K562 (cell line): ENCODE data around the gene POLR2L. TPM values are rescaled to one million over a fixed set of nuclear protein-coding genes. Genes with fewer than 3 reads are reported as not detected.

Experiments used
- CAMTA2 ChIP-seq: fragments of 250-450 bp; sonication (Bioruptor Pico); conservative IDR thresholded peaks from 2 replicates; pipeline ENCODE4 v1.5.1; 2022
- CREB1 ChIP-seq, 2 experiments: sonication (generic) in 1 of 2; formaldehyde crosslinking in 1 of 2; IDR thresholded peaks; 2 replicates each; pipeline versions ENCODE4 v1.6.1 to v1.8.0; 2012 to 2022; ENCODE audit warnings: inconsistent platforms in 1 of 2, mild to moderate bottlenecking in 1 of 2, missing genetic modification reagents in 1 of 2, moderate library complexity in 1 of 2
- EP300 ChIP-seq: IDR thresholded peaks from 2 replicates; pipeline ENCODE4 v1.6.1; 2012; ENCODE audit warnings: low read length, improper control_type of control experiment
- FOS ChIP-seq: IDR thresholded peaks from 3 replicates; pipeline ENCODE4 v1.6.1; 2011; ENCODE audit not compliant: insufficient read length; ENCODE audit errors: extremely low read depth
- GTF2A2 ChIP-seq: IDR thresholded peaks from 2 replicates; pipeline ENCODE4 v1.6.1; 2016; ENCODE audit warnings: mild to moderate bottlenecking, missing genetic modification characterization, missing compliant biosample characterization
- KLF6 ChIP-seq: fragments of 250-450 bp; sonication (Bioruptor Pico); IDR thresholded peaks from 2 replicates; pipeline ENCODE4 v1.4.0; 2020; ENCODE audit warnings: mild to moderate bottlenecking, moderate library complexity, borderline replicate concordance
- L3MBTL2 ChIP-seq: fragments of 450-650 bp; IDR thresholded peaks from 2 replicates; pipeline ENCODE4 v1.6.1; 2016; ENCODE audit warnings: mild to moderate bottlenecking, moderate library complexity
- MTF1 ChIP-seq: fragments of 250-450 bp; sonication (Bioruptor Pico); IDR thresholded peaks from 2 replicates; pipeline ENCODE4 v1.9.0; 2021; ENCODE audit warnings: moderate library complexity, mild to moderate bottlenecking, inconsistent platforms, borderline replicate concordance
- RFX5 ChIP-seq: IDR thresholded peaks from 2 replicates; pipeline ENCODE4 v1.6.1; 2011; ENCODE audit warnings: low read depth, mild to moderate bottlenecking, improper control_type of control experiment, low read length
- RNF2 ChIP-seq: sonication (generic); IDR thresholded peaks from 2 replicates; pipeline ENCODE4 v1.6.1; 2016
- SREBF2 ChIP-seq: sonication (generic); formaldehyde crosslinking; IDR thresholded peaks from 2 replicates; pipeline ENCODE4 v1.4.0; 2020; ENCODE audit warnings: mild to moderate bottlenecking, missing genetic modification reagents
- TCF3 ChIP-seq: sonication (generic); formaldehyde crosslinking; IDR thresholded peaks from 2 replicates; pipeline ENCODE4 v1.4.0; 2020; ENCODE audit warnings: mild to moderate bottlenecking, missing genetic modification reagents
- TEAD4 ChIP-seq, 2 experiments: sonication (generic) in 1 of 2; formaldehyde crosslinking in 1 of 2; IDR thresholded peaks; 2 replicates each; pipeline versions ENCODE4 v1.6.1 to v1.8.0; 2012 to 2022; ENCODE audit warnings: borderline replicate concordance in 1 of 2, inconsistent platforms in 1 of 2, low read length in 1 of 2, mild to moderate bottlenecking in 1 of 2, missing genetic modification reagents in 1 of 2
- TSC22D4 ChIP-seq: fragments of 450-650 bp; IDR thresholded peaks from 2 replicates; pipeline ENCODE4 v1.6.1; 2016; ENCODE audit warnings: missing genetic modification characterization, missing biosample characterization, control low read depth
- U2AF1 ChIP-seq: fragments of 200-400 bp; formaldehyde crosslinking; optimal IDR thresholded peaks from 2 replicates; pipeline ENCODE3; 2017; ENCODE audit warnings: mild to moderate bottlenecking, low read depth, low read length, moderate library complexity
- ZNF174 ChIP-seq: fragments of 250-450 bp; sonication (Bioruptor Pico); IDR thresholded peaks from 2 replicates; pipeline ENCODE4 v1.4.0; 2020; ENCODE audit warnings: mild to moderate bottlenecking
- ZNF175 ChIP-seq: fragments of 200-800 bp; sonication (Bioruptor generic); IDR thresholded peaks from 2 replicates; pipeline ENCODE4 v1.6.1; 2016; ENCODE audit warnings: low read depth, mild to moderate bottlenecking, missing genetic modification characterization, missing compliant biosample characterization
- ZNF668 ChIP-seq: fragments of 250-450 bp; sonication (Bioruptor Pico); IDR thresholded peaks from 2 replicates; pipeline ENCODE4 v1.8.0; 2022; ENCODE audit warnings: mild to moderate bottlenecking, inconsistent platforms
- ZNF79 ChIP-seq: fragments of 250-450 bp; sonication (Bioruptor Pico); IDR thresholded peaks from 2 replicates; pipeline ENCODE4 v1.4.0; 2020; ENCODE audit warnings: low read depth, mild to moderate bottlenecking, moderate library complexity
- polyA plus RNA-seq, 8 experiments: library from polyadenylated mRNA; depleted of rRNA in 4 of 8; stranded (reverse) in 5 of 8; unstranded in 3 of 8; fragments of >200 nt; fragmentation: Nextera tagmentation in 2 of 8; fragmentation: Illumina TruSeq in 1 of 8; extraction: Ambion mirVana in 2 of 8; extraction: Trizol in 1 of 8; gene quantifications; 2 replicates each; pipeline versions ENCODE4 v1.2.1 to v1.2.3, GENCODE V29; 2011 to 2014; ENCODE audit warnings: inconsistent platforms in 1 of 8, missing spikeins in 1 of 8
- total RNA-seq, 7 experiments: library from RNA; depleted of rRNA in 6 of 7; stranded (reverse); fragments of >200 nt in 6 of 7; fragmentation: Illumina TruSeq in 2 of 7; extraction: Trizol in 2 of 7; gene quantifications; 2 replicates each; pipeline versions ENCODE4 v1.2.1 to v1.2.3, GENCODE V29; 2011 to 2021; ENCODE audit warnings: low replicate concordance in 1 of 7
- TF ChIP-seq, protein P1 (sequence below): fragments of 250-450 bp; sonication (Bioruptor Pico); IDR thresholded peaks from 2 replicates; pipeline ENCODE4 v1.5.0; 2021; ENCODE audit warnings: mild to moderate bottlenecking, moderate library complexity
- TF ChIP-seq, protein P2 (sequence below): fragments of 450-650 bp; formaldehyde crosslinking; IDR thresholded peaks from 2 replicates; pipeline ENCODE4 v1.4.0; 2022; ENCODE audit warnings: missing genetic modification characterization
- TF ChIP-seq, protein P3 (sequence below), 2 experiments: fragments of 250-450 bp in 1 of 2; fragments of 450-650 bp in 1 of 2; sonication (Bioruptor Pico) in 1 of 2; IDR thresholded peaks; 2 replicates each; pipeline versions ENCODE4 v1.6.1 to v1.8.0; 2016 to 2021; ENCODE audit warnings: mild to moderate bottlenecking in 2 of 2, moderate library complexity in 2 of 2, missing compliant biosample characterization in 1 of 2, missing genetic modification characterization in 1 of 2
- TF ChIP-seq, protein P4 (sequence below): sonication (generic); formaldehyde crosslinking; IDR thresholded peaks from 2 replicates; pipeline ENCODE4 v1.9.0; 2022; ENCODE audit warnings: mild to moderate bottlenecking, missing genetic modification reagents

The POLR2L gene
- total and polyA plus RNA-seq, 9 of the 15 experiments (the other 6 are each of a cell fraction or from before 2014, with no cell fraction given): 38.3 to 688 (median 108) TPM

DNA sequence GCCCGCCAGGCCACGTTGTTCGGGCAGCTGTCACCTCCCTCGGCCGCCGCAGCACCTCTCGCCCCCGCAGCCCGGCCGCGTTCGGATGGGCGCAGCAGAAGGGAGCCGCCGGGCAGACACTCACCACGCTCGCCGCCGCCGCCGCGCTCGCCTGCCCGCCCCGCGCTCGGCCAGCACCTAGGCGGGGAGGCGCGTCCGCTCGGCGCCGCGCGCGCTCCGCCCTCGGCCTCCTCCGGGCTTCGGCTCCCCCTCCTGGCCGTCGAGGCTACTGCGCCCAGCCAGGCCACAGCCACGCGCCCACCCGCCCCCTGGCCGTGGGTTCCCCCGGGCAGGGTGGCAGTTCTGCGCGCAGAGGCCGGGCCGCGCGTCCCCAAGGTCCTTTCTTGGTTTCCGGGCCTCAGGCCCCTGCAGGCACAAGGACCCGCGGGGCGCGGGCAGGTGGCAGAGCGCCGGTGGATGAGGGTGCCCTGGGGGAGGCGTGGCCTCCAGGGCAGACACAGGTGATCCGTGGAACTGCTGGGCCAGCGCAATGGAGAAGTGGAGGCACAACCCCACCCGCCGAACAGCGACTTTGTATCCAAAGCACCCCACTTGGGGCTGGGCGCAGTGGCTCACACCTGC, 44.1 kb downstream of the POLR2L start, which contains the start of gene SLC25A22 (continued):
- TF ChIP-seq KLF6 (CRISPR knock-in tag): no peak
- TF ChIP-seq TSC22D4: no peak
- no peak for TF ChIP-seq ZNF668
- TF ChIP-seq ZNF174 (CRISPR knock-in tag): no peak
- no peak for TF ChIP-seq ZNF79 (CRISPR knock-in tag)
- TF ChIP-seq ZNF175 (CRISPR knock-in tag): 0 out of 2 replicates have a peak, but pooled peaks have one; percentile 37
- TF ChIP-seq, protein P1, sequence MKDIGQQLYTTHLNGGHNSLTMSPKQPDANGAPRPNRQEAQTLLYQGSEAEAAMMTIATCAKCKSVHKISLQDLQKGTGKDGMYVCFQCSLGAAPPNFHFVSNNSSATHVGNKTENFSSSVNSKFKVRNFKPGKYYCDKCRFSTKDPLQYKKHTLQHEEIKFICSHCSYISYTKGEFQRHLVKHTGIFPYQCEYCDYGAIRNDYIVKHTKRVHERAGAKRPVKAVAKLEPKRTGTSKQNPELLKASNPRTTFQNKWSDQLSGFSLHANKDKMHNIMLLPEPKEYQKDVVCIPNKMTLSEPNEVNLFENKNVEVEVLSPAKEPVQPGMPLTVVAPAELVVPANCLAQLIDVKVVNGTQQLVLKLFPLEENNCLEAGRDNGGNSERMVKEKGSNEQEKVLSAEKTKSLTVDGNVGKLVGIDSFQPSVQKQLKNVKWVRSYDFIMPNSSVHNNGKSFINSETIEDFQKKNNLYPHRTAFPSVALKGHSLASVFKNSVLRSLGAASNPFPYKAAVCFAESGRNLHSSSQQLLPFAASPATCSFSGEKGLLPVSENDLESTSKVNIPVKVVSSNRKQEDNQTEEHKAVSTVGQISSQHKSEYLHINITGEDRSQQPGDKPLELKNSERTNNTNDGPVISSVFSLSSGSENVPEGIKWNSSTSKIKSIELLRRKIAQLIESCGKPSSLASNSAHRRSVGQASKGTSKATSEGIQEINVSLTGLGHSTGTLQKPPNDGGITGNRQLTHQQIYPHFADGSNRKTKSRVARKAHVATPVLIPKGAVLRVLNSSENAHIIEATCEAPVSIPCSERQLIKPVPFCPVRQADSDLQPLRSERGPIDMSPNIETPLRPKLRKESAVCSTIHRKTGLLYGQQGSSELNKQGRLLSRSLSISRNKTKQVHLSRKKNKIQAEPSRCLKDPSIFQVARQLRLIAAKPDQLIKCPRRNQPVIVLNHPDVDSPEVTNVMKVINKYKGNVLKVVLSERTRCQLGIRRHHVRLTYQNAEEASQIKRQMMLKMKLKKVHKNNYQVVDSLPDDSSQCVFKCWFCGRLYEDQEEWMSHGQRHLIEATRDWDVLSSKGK (CRISPR knock-in tag): no peak
- TF ChIP-seq FOS: no peak
- TF ChIP-seq U2AF1: no peak
- TF ChIP-seq TEAD4 (IDR thresholded peaks at IDR 0.05; ENCODE audit: low read length): no peak
- no peak for TF ChIP-seq TEAD4 (CRISPR knock-in tag; IDR thresholded peaks at IDR 0.05; ENCODE audit: borderline replicate concordance)
- TF ChIP-seq CAMTA2 (CRISPR knock-in tag): no peak
- peak; percentile 26; the same call in 1 of the 2 replicates for TF ChIP-seq L3MBTL2
- no peak for TF ChIP-seq EP300
- TF ChIP-seq, protein P2, sequence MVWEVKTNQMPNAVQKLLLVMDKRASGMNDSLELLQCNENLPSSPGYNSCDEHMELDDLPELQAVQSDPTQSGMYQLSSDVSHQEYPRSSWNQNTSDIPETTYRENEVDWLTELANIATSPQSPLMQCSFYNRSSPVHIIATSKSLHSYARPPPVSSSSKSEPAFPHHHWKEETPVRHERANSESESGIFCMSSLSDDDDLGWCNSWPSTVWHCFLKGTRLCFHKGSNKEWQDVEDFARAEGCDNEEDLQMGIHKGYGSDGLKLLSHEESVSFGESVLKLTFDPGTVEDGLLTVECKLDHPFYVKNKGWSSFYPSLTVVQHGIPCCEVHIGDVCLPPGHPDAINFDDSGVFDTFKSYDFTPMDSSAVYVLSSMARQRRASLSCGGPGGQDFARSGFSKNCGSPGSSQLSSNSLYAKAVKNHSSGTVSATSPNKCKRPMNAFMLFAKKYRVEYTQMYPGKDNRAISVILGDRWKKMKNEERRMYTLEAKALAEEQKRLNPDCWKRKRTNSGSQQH (CRISPR knock-in tag): no peak
- TF ChIP-seq, protein P3, sequence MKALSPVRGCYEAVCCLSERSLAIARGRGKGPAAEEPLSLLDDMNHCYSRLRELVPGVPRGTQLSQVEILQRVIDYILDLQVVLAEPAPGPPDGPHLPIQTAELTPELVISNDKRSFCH (CRISPR knock-in tag; IDR thresholded peaks at IDR 0.05): no peak
- TF ChIP-seq, protein P3 (tag; IDR thresholded peaks at IDR 0.05): no peak
- no peak for TF ChIP-seq MTF1 (CRISPR knock-in tag)
- no peak for TF ChIP-seq TCF3 (CRISPR knock-in tag)
- TF ChIP-seq GTF2A2 (tag): no peak
- no peak for TF ChIP-seq SREBF2 (CRISPR knock-in tag)
- TF ChIP-seq RNF2: no peak
- TF ChIP-seq, protein P4, sequence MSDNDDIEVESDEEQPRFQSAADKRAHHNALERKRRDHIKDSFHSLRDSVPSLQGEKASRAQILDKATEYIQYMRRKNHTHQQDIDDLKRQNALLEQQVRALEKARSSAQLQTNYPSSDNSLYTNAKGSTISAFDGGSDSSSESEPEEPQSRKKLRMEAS: no peak; the same call in 1 of the 2 replicates
- no peak for TF ChIP-seq RFX5
- TF ChIP-seq CREB1 (IDR thresholded peaks at IDR 0.05): no peak
- TF ChIP-seq CREB1 (CRISPR knock-in tag; IDR thresholded peaks at IDR 0.05): 0 out of 2 replicates have a peak, but pooled peaks have one; percentile 11
